Type B pancreatic cell (in vitro differentiated cells): Measurements from ENCODE around the gene UGGT1. TPM values are rescaled to one million over a fixed set of nuclear protein-coding genes. Genes with fewer than 3 reads are reported as not detected.

Source experiments
- DNase-seq: peaks from one replicate; pipeline ENCODE4 v3.0.0; 2021; ENCODE audit warnings: mixed read lengths; ENCODE audit not compliant: unreplicated experiment; ENCODE audit errors: extremely low spot score
- H3K27ac Mint-ChIP-seq: 2 replicates; pipeline ENCODE4 v1.8.0; 2021; ENCODE audit warnings: mild to moderate bottlenecking, mixed read lengths
- H3K27me3 Mint-ChIP-seq: 2 replicates; pipeline ENCODE4 v1.8.0; 2021; ENCODE audit warnings: mixed read lengths
- H3K36me3 Mint-ChIP-seq: 2 replicates; pipeline ENCODE4 v1.8.0; 2021; ENCODE audit warnings: mixed read lengths
- H3K4me1 Mint-ChIP-seq: one replicate; pipeline ENCODE4 v1.8.0; 2021; ENCODE audit warnings: mixed read lengths; ENCODE audit not compliant: unreplicated experiment
- H3K4me3 Mint-ChIP-seq: 2 replicates; pipeline ENCODE4 v1.8.0; 2021; ENCODE audit warnings: mild to moderate bottlenecking, mixed read lengths
- H3K9me3 Mint-ChIP-seq: 2 replicates; pipeline ENCODE4 v1.8.0; 2021; ENCODE audit warnings: mixed read lengths
- CTCF ChIP-seq: fragments of 200-600 bp; sonication (generic); conservative IDR thresholded peaks from 2 replicates; pipeline ENCODE4 v1.5.0; 2021; ENCODE audit warnings: antibody characterized with exemption, mild to moderate bottlenecking
- long read RNA-seq: library from polyadenylated mRNA; unstranded; transcript quantifications from one replicate; pipeline ENCODE4 v2.0.0, GENCODE V29; 2020
- total RNA-seq: library from RNA; stranded (reverse); gene quantifications from 2 replicates; pipeline ENCODE4 v1.2.1, GENCODE V29; 2021; ENCODE audit warnings: low replicate concordance

The UGGT1 gene
- total RNA-seq = 43.8 and 51.1 TPM in 2 replicates
- long read RNA-seq, partial matches to known transcripts = 9 of 17 reads
- long read RNA-seq, other reads (novel, unspliced or antisense) = 8 of 17 reads

GRCh38 chr2:128090945-128091725 lies at the start of gene UGGT1:
UGGT1 (plus strand) TSS chr2:128091200; CDS start chr2:128091358, 158 bp downstream.
- Mint-ChIP-seq H3K36me3 (no peaks in the 10 kb centered on the region), H3K4me1 (peaks cover 17% of the 10 kb centered on the region), H3K9me3 (no peaks in the 10 kb centered on the region), H3K4me3 (peak within 1 kb of the TSS; percentile 97), H3K27me3 (no peaks in the 10 kb centered on the region), H3K27ac (peak within 1 kb of the TSS; percentile 96)
- no peak for TF ChIP-seq CTCF
- peak; percentile 93 for DNase-seq

- Mint-ChIP-seq H3K27ac (no peak overlapping the region), H3K9me3 (peaks cover 27% of the 10 kb centered on the region), H3K36me3 (peaks cover 5% of the 10 kb centered on the region), H3K4me3 (no peak overlapping the region), H3K4me1 (no peaks in the 10 kb centered on the region), H3K27me3 (no peaks in the 10 kb centered on the region)
- TF ChIP-seq CTCF = no peak
- DNase-seq = no peak
These were observed 49.4 kb upstream of the UGGT1 start for GRCh38 chr2:128041561-128041960.

GRCh38 chr2:128043041-128043440 lies 48.0 kb upstream of the UGGT1 start:
- peaks cover 18% of the 10 kb centered on the region for H3K9me3 Mint-ChIP-seq
- H3K27me3 Mint-ChIP-seq = no peaks in the 10 kb centered on the region
- peaks cover 5% of the 10 kb centered on the region for H3K36me3 Mint-ChIP-seq
- H3K27ac Mint-ChIP-seq = no peak overlapping the region
- no peaks in the 10 kb centered on the region for H3K4me1 Mint-ChIP-seq
- no peak overlapping the region for H3K4me3 Mint-ChIP-seq
- no peak for DNase-seq
- no peak for TF ChIP-seq CTCF

- no peak overlapping the region for H3K27ac Mint-ChIP-seq
- peaks cover 11% of the 10 kb centered on the region for H3K9me3 Mint-ChIP-seq
- no peak overlapping the region for H3K4me3 Mint-ChIP-seq
- H3K4me1 Mint-ChIP-seq = no peaks in the 10 kb centered on the region
- TF ChIP-seq CTCF = no peak
- H3K36me3 Mint-ChIP-seq = peaks cover 4% of the 10 kb centered on the region
- DNase-seq = no peak
- peaks cover 13% of the 10 kb centered on the region for H3K27me3 Mint-ChIP-seq
These were observed 37.7 kb upstream of the UGGT1 start for GRCh38 chr2:128053331-128053730.

- H3K4me1 Mint-ChIP-seq = no peaks in the 10 kb centered on the region
- H3K4me3 Mint-ChIP-seq = no peak overlapping the region
These were observed 36.7 kb upstream of the UGGT1 start for GRCh38 chr2:128054104-128054885.

More at GRCh38 chr2:128054104-128054885, 36.7 kb upstream of the UGGT1 start:
- H3K27me3 Mint-ChIP-seq = peaks cover 13% of the 10 kb centered on the region
- peaks cover 9% of the 10 kb centered on the region for H3K9me3 Mint-ChIP-seq
- no peak for TF ChIP-seq CTCF
- no peak overlapping the region for H3K27ac Mint-ChIP-seq
- peaks cover 4% of the 10 kb centered on the region for H3K36me3 Mint-ChIP-seq
- DNase-seq = no peak
